Cardiac fibroblast (primary cell): Measurements from ENCODE around the gene TMEM59L.

Experiments used
- DNase-seq, 2 donors: peaks; one replicate each; pipeline versions ENCODE4 v3.0.0 to v3.0.0-alpha.2; 2010; ENCODE audit warnings: low read depth in 2 of 2
- H3K4me3 ChIP-seq, 2 donors: replicated peaks in 1 of 2; 1 replicate in 1 of 2; 2 replicates in 1 of 2; pipeline ENCODE4 v1.5.1; 2011; ENCODE audit warnings: low read depth in 2 of 2, low read length in 2 of 2, mild to moderate bottlenecking in 2 of 2, moderate library complexity in 1 of 2
- CTCF ChIP-seq: IDR thresholded peaks from one replicate; pipeline ENCODE4 v1.5.1; 2011; ENCODE audit warnings: low read depth, mild to moderate bottlenecking, low read length, inconsistent platforms

Gene TMEM59L

GRCh38 chr19:18612772-18613588, at the start of gene TMEM59L:
Gene TMEM59L, plus strand, starts transcription at chr19:18612870. Its CDS starts 89 bp downstream, at chr19:18612959.
- DNase-seq = no peak
- peak within 1 kb of the TSS; percentile 31 to 40 for H3K4me3 ChIP-seq

GRCh38 chr19:18566953-18567352, 45.7 kb upstream of the TMEM59L start:
- DNase-seq = no peak
- TF ChIP-seq CTCF = no peak
- H3K4me3 ChIP-seq = no peak overlapping the region

More at GRCh38 chr19:18612772-18613588, at the start of gene TMEM59L:
- TF ChIP-seq CTCF = no peak

DNA sequence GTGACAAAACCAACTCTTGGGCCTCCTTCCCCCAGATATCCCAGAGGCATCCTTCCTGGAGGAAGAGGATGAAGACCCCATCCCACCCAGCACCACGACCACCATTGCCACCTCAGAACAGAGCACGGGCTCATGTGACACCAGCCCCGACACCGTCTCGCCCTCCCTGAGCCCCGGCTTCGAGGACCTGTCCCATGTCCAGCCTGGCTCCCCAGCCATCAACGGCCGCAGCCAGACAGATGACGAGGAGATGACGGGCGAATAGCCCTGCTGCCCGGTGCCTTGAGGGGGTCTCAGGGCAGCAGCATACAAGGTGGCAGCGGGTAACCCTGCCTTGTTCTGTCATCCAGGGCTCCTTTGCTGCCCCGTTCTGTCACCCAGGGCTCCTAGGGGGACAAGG, 44.3 kb upstream of the TMEM59L start:
- no peak overlapping the region for H3K4me3 ChIP-seq
- DNase-seq = no peak
- TF ChIP-seq CTCF = no peak

DNA sequence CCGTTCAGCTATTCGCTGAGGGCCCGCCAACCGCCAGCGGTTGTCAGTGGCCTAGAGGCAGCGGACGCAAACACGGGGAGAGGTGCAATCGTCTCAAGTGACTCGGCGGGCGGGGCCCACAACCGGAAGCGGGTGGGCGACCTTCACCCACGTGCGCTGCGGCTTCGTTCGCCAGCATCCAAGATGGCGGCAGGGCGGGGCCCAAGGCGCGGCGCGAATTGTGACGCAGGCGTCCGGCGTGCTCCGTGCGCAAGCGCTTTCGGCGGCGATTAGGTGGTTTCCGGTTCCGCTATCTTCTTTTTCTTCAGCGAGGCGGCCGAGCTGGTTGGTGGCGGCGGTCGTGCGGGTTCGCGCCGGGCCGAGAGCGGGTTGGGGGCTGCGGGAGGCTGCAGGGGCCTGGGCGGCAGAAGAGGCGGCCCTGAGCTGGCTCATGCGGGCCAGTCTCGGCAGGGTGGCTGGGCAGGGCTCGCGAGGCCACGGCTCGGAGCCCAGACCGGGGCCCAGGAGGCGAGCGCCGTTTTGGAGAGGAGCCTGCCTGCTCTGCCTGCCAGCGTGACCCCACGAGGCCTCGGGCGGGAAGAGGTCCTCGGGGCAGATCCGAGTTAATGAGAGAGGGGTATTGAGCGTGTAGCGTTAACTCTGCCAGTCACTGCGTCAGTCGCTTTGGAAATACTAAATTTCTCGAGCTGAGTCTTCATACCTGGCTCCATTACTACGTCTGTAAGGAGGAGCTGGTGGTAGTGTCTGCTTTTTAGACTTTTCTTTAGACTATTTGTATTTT, 40.9 kb upstream of the TMEM59L start, which contains the start of gene UBA52:
TSS of gene UBA52 (plus strand) at position 294 of the 781 bp plus-strand sequence. CDS start 1,444 bp downstream, outside the sequence.
- DNase-seq = peak; percentile 97 to 98
- no peak for TF ChIP-seq CTCF
- peak within 1 kb of the TSS; percentile 79 to 98 for H3K4me3 ChIP-seq

GRCh38 chr19:18574691-18575291, 37.9 kb upstream of the TMEM59L start:
- H3K4me3 ChIP-seq = no peak overlapping the region
- TF ChIP-seq CTCF = no peak
- DNase-seq = no peak

DNA sequence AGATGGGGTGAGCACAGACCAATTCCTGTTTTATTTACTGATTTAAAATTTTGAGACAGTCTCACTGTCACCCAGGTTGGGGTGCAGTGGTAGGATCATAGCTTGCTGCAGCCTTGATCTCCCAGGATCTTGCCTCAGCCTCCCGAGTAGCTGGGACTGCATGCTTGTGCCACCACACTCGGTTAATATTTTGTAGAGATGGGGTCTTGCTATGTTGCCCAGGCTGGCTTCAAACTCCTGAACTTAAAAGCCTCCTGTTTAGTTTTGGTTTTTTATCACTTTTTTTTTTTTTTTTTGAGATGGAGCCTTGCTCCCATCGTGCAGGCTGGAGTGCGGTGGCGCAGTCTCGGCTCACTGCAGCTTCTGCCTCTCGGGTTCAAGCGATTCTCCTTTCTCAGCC, 36.3 kb upstream of the TMEM59L start:
- no peak for DNase-seq
- no peak for TF ChIP-seq CTCF
- no peak overlapping the region for H3K4me3 ChIP-seq
